ENCODE data around the gene RBM42. TPM values are rescaled to one million over a fixed set of nuclear protein-coding genes. Genes with fewer than 3 reads are reported as not detected.

Gene RBM42
- total and polyA plus RNA-seq, 2 of the 13 experiments (the other 11 are each of a cell fraction or from before 2014, with no cell fraction given) = 27.2 to 55.3 TPM

- POLR2A ChIA-PET = interaction anchor here (0.7 to 1.0 kb wide), 2 partner anchors 13 to 51 kb away, joined by 3 read pairs; no protein-coding TSS in a partner anchor
- H3K4me1 ChIP-seq (ENCODE audit: insufficient read depth, low read length) = peaks cover 17% of the 10 kb centered on the region
- FAIRE-seq (peak; percentile 68), ATAC-seq (no peak), DNase-seq (ENCODE audit: low spot score) (peak; percentile 53)
- intact Hi-C loops (cut with micrococcal nuclease; ENCODE audit: unreplicated experiment) = loop anchor here (5.0 kb wide), 1 partner anchor 35 kb away; no protein-coding TSS in a partner anchor
- no peaks in the 10 kb centered on the region for H3K36me3 ChIP-seq (replicated peaks in 1 of 2; ENCODE audit: control insufficient read depth in 1 of 2, insufficient read depth in 2 of 2, low read length in 2 of 2)
- BruUV-seq (replicated peaks) = no TSS peak
- 27% methylated on average over 8 of the region's 8 CpGs for WGBS (ENCODE audit: low lambda C conversion rate)
- no peak overlapping the region for H3K4me2 ChIP-seq (ENCODE audit: low read depth, low read length)
- H3K9ac ChIP-seq (ENCODE audit: insufficient read depth, low read depth, low read length) = no peak overlapping the region
- H3K79me2 ChIP-seq (ENCODE audit: insufficient read depth, low read length) = no peaks in the 10 kb centered on the region
- no peaks in the 10 kb centered on the region for H3K9me3 ChIP-seq (ENCODE audit: low read length)
- no peak overlapping the region for H3K4me3 ChIP-seq (replicated peaks in 1 of 3; ENCODE audit: insufficient read depth in 1 of 3, low read depth in 2 of 3, low read length in 3 of 3)
- in situ Hi-C loops (cut with HindIII; ENCODE audit: extremely low pct_ligation_motif_present, low pct_unique_long_range_greater_than_20kb) = loop anchor here (5.0 kb wide), 1 partner anchor 35 kb away; no protein-coding TSS in a partner anchor
- no peak overlapping the region for H3K27ac ChIP-seq (ENCODE audit: extremely low read length, insufficient read depth, low read length)
- H3K27me3 ChIP-seq (ENCODE audit: control insufficient read depth in 1 of 2, insufficient read depth in 2 of 2, low read length in 2 of 2) = peaks cover 0 to 1% of the 10 kb centered on the region in 2 experiments; a peak in 1 of 5 replicates
- H2AFZ ChIP-seq (ENCODE audit: low read length) = no peak overlapping the region
- no peaks in the 10 kb centered on the region for H4K20me1 ChIP-seq (ENCODE audit: insufficient read depth, low read length)
- no peak for TF ChIP-seq SOX5 (CRISPR knock-in tag; IDR thresholded peaks at IDR 0.05; ENCODE audit: borderline replicate concordance)
- TF ChIP-seq ELF3 (CRISPR knock-in tag; IDR thresholded peaks at IDR 0.05) = peak; percentile 69; the same call in 1 of the 2 replicates
- TF ChIP-seq HDAC2 (CRISPR knock-in tag; IDR thresholded peaks at IDR 0.05) = peak; percentile 24; the same call in 1 of the 2 replicates
- TF ChIP-seq, protein P1, sequence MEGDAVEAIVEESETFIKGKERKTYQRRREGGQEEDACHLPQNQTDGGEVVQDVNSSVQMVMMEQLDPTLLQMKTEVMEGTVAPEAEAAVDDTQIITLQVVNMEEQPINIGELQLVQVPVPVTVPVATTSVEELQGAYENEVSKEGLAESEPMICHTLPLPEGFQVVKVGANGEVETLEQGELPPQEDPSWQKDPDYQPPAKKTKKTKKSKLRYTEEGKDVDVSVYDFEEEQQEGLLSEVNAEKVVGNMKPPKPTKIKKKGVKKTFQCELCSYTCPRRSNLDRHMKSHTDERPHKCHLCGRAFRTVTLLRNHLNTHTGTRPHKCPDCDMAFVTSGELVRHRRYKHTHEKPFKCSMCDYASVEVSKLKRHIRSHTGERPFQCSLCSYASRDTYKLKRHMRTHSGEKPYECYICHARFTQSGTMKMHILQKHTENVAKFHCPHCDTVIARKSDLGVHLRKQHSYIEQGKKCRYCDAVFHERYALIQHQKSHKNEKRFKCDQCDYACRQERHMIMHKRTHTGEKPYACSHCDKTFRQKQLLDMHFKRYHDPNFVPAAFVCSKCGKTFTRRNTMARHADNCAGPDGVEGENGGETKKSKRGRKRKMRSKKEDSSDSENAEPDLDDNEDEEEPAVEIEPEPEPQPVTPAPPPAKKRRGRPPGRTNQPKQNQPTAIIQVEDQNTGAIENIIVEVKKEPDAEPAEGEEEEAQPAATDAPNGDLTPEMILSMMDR (CRISPR knock-in tag; IDR thresholded peaks at IDR 0.05) = peak; percentile 82
- no peak for TF ChIP-seq RARA (CRISPR knock-in tag; IDR thresholded peaks at IDR 0.05)
- TF ChIP-seq RAD21 (CRISPR knock-in tag; IDR thresholded peaks at IDR 0.05) = peak; percentile 62; the same call in 1 of the 2 replicates
- no peak for TF ChIP-seq MXD3 (CRISPR knock-in tag; IDR thresholded peaks at IDR 0.05)
- peak; percentile 41; the same call in 1 of the 2 replicates for TF ChIP-seq SMC3 (IDR thresholded peaks at IDR 0.05; ENCODE audit: low read length)
- no peak for TF ChIP-seq ZNF530 (CRISPR knock-in tag; IDR thresholded peaks at IDR 0.05; ENCODE audit: low read depth)
- peak; percentile 84 for TF ChIP-seq STAG1 (CRISPR knock-in tag; IDR thresholded peaks at IDR 0.05)
- TF ChIP-seq, protein P2, sequence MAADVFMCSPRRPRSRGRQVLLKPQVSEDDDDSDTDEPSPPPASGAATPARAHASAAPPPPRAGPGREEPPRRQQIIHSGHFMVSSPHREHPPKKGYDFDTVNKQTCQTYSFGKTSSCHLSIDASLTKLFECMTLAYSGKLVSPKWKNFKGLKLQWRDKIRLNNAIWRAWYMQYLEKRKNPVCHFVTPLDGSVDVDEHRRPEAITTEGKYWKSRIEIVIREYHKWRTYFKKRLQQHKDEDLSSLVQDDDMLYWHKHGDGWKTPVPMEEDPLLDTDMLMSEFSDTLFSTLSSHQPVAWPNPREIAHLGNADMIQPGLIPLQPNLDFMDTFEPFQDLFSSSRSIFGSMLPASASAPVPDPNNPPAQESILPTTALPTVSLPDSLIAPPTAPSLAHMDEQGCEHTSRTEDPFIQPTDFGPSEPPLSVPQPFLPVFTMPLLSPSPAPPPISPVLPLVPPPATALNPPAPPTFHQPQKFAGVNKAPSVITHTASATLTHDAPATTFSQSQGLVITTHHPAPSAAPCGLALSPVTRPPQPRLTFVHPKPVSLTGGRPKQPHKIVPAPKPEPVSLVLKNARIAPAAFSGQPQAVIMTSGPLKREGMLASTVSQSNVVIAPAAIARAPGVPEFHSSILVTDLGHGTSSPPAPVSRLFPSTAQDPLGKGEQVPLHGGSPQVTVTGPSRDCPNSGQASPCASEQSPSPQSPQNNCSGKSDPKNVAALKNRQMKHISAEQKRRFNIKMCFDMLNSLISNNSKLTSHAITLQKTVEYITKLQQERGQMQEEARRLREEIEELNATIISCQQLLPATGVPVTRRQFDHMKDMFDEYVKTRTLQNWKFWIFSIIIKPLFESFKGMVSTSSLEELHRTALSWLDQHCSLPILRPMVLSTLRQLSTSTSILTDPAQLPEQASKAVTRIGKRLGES (CRISPR knock-in tag; IDR thresholded peaks at IDR 0.05; ENCODE audit: borderline replicate concordance) = no peak
- CTCF ChIA-PET (ENCODE audit: low intra/inter-chr PET ratio, low total read pairs) = interaction anchor here (1.0 to 2.6 kb wide), 4 partner anchors 34 to 82 kb away, joined by 3 to 14 read pairs (median 6); no protein-coding TSS in a partner anchor
Measured at GRCh38 chr19:35592226-35592625, 36.6 kb upstream of the RBM42 start.
